IMR-90 (cell line): ENCODE data around the gene OR2A25. TPM values are rescaled to one million over a fixed set of nuclear protein-coding genes. Genes with fewer than 3 reads are reported as not detected.
"Not testable (repeated sequence)": the region's sequence is repeated elsewhere in the genome, so short reads cannot be mapped to it uniquely, and the experiment has no call there.

Experiments
- ATAC-seq: fragments of 200-7000 bp; cut with Tn5 transposase; 2 replicates; pipeline ENCODE4 v1.9.1; 2020; ENCODE audit warnings: low read depth, mild to moderate bottlenecking, moderate library complexity
- BruUV-seq: library from RNA; stranded (reverse); fragments of 400-500 nt; replicated peaks from 2 replicates; lab custom pipeline; 2021; lab: Mats Ljungman, UMichigan
- CTCF ChIA-PET: fragments of 300-600 bp; formaldehyde crosslinking; extraction: SDS; loops from one replicate; lab custom pipeline; 2021; ENCODE audit warnings: antibody characterized with exemption; lab: Yijun Ruan, JAX
- POLR2A ChIA-PET: fragments of 300-600 bp; sonication (Branson Sonifier 250); formaldehyde crosslinking; loops from one replicate; lab custom pipeline; 2022; ENCODE audit warnings: antibody characterized with exemption; ENCODE audit not compliant: unreplicated experiment; lab: Charles Lee
- DNase-seq: peaks from one replicate; pipeline ENCODE4 v3.0.0; 2013
- H2AFZ ChIP-seq: replicated peaks from 2 replicates; pipeline ENCODE3; 2013; ENCODE audit warnings: low read length, mild to moderate bottlenecking; ENCODE audit not compliant: poor library complexity
- H2AK5ac ChIP-seq: 2 replicates; pipeline ENCODE4 v1.6.1; 2013; ENCODE audit warnings: low read depth, low read length, inconsistent platforms
- H2AK9ac ChIP-seq: replicated peaks from 2 replicates; pipeline ENCODE3; 2013; ENCODE audit warnings: mild to moderate bottlenecking, low read depth, low read length, moderate library complexity; ENCODE audit not compliant: poor library complexity
- H2BK120ac ChIP-seq: 2 replicates; pipeline ENCODE4 v1.6.1; 2013; ENCODE audit warnings: low read depth, low read length, inconsistent platforms
- H2BK15ac ChIP-seq: 3 replicates; pipeline ENCODE4 v1.6.1; 2013; ENCODE audit warnings: low read depth, low read length, inconsistent platforms
- H2BK20ac ChIP-seq: 2 replicates; pipeline ENCODE4 v1.6.1; 2013; ENCODE audit warnings: low read depth, mild to moderate bottlenecking, inconsistent platforms, low read length, moderate library complexity
- H2BK5ac ChIP-seq: 2 replicates; pipeline ENCODE4 v1.6.1; 2013; ENCODE audit warnings: mild to moderate bottlenecking, low read depth, low read length, inconsistent platforms; ENCODE audit not compliant: poor library complexity, severe bottlenecking
- H3K14ac ChIP-seq: replicated peaks from 2 replicates; pipeline ENCODE4 v1.6.1; 2013; ENCODE audit warnings: low read depth, low read length, inconsistent platforms
- H3K18ac ChIP-seq: 2 replicates; pipeline ENCODE4 v1.6.1; 2013; ENCODE audit warnings: low read depth, low read length, control low read depth
- H3K23ac ChIP-seq: 2 replicates; pipeline ENCODE4 v1.6.1; 2013; ENCODE audit warnings: low read depth, low read length, inconsistent platforms
- H3K27ac ChIP-seq: 2 replicates; pipeline ENCODE4 v1.5.1; 2013; ENCODE audit warnings: mild to moderate bottlenecking, control low read depth, low read length; ENCODE audit not compliant: insufficient read depth
- H3K27me3 ChIP-seq: 2 replicates; pipeline ENCODE4 v1.6.1; 2013; ENCODE audit warnings: low read length; ENCODE audit not compliant: control insufficient read depth, insufficient read depth
- H3K36me3 ChIP-seq: 2 replicates; pipeline ENCODE4 v1.6.1; 2013; ENCODE audit warnings: low read length, mixed read lengths; ENCODE audit not compliant: control insufficient read depth, insufficient read depth
- H3K4ac ChIP-seq: 2 replicates; pipeline ENCODE4 v1.6.1; 2013; ENCODE audit warnings: low read depth, low read length, inconsistent platforms
- H3K4me1 ChIP-seq: 2 replicates; pipeline ENCODE4 v1.6.1; 2013; ENCODE audit warnings: low read length, mixed read lengths; ENCODE audit not compliant: control insufficient read depth, insufficient read depth
- H3K4me2 ChIP-seq: 2 replicates; pipeline ENCODE4 v1.6.1; 2013; ENCODE audit warnings: low read depth, mild to moderate bottlenecking, control low read depth, low read length, moderate library complexity
- H3K4me3 ChIP-seq: 2 replicates; pipeline ENCODE4 v1.5.1; 2013; ENCODE audit warnings: low read depth, mild to moderate bottlenecking, control low read depth, low read length, moderate library complexity; ENCODE audit not compliant: insufficient read depth
- H3K56ac ChIP-seq: 2 replicates; pipeline ENCODE4 v1.6.1; 2013; ENCODE audit warnings: low read length, inconsistent platforms; ENCODE audit not compliant: insufficient read depth; ENCODE audit errors: extremely low read depth
- H3K79me1 ChIP-seq, 2 experiments: 2 replicates each; pipeline ENCODE4 v1.6.1; 2013; ENCODE audit warnings: low read length in 2 of 2, inconsistent platforms in 1 of 2, low read depth in 1 of 2
- H3K9ac ChIP-seq: 2 replicates; pipeline ENCODE4 v1.6.1; 2013; ENCODE audit warnings: low read depth, low read length, control low read depth
- H3K9me1 ChIP-seq: 2 replicates; pipeline ENCODE4 v1.6.1; 2013; ENCODE audit warnings: low read length, inconsistent platforms; ENCODE audit not compliant: insufficient read depth
- H3K9me3 ChIP-seq: 2 replicates; pipeline ENCODE4 v1.6.1; 2013; ENCODE audit warnings: low read length; ENCODE audit not compliant: control insufficient read depth, insufficient read depth
- H4K20me1 ChIP-seq: 2 replicates; pipeline ENCODE4 v1.6.1; 2013; ENCODE audit warnings: low read length, inconsistent platforms; ENCODE audit not compliant: insufficient read depth
- H4K5ac ChIP-seq: 2 replicates; pipeline ENCODE4 v1.6.1; 2013; ENCODE audit warnings: mild to moderate bottlenecking, low read depth, low read length, control low read depth
- H4K8ac ChIP-seq, 2 experiments: 2 replicates each; pipeline ENCODE4 v1.6.1; 2013; ENCODE audit warnings: low read depth in 2 of 2, low read length in 2 of 2, control low read depth in 1 of 2, inconsistent platforms in 1 of 2
- H4K91ac ChIP-seq: 2 replicates; pipeline ENCODE4 v1.6.1; 2013; ENCODE audit warnings: low read depth, low read length, inconsistent platforms; ENCODE audit not compliant: insufficient read depth
- BHLHE40 ChIP-seq: fragments of 150-350 bp; IDR thresholded peaks from 2 replicates; pipeline ENCODE4 v1.6.1; 2016; ENCODE audit warnings: mild to moderate bottlenecking, low read depth, low read length
- CEBPB ChIP-seq: IDR thresholded peaks from 2 replicates; pipeline ENCODE4 v1.6.1; 2012; ENCODE audit warnings: low read depth, low read length, improper control_type of control experiment
- CHD1 ChIP-seq: IDR thresholded peaks from 2 replicates; pipeline ENCODE4 v1.6.1; 2012; ENCODE audit warnings: low read depth, low read length, improper control_type of control experiment
- MAFK ChIP-seq: IDR thresholded peaks from 2 replicates; pipeline ENCODE4 v1.6.1; 2012; ENCODE audit warnings: low read depth, low read length, improper control_type of control experiment
- RFX5 ChIP-seq: IDR thresholded peaks from 2 replicates; pipeline ENCODE4 v1.8.0; 2012; ENCODE audit warnings: low read depth, mild to moderate bottlenecking, low read length, moderate library complexity
- WGBS, 2 experiments: methylation state at CpG; one replicate each; pipeline versions ENCODE4 v1.1.5 to v1.1.7; 2013; ENCODE audit warnings: missing lambda C conversion rate in 2 of 2; ENCODE audit not compliant: insufficient read length in 1 of 2; ENCODE audit errors: extremely low coverage in 2 of 2; 5-methylcytosine and 5-hydroxymethylcytosine counted together
- dilution Hi-C: fragments of 300-500 bp; cut with HindIII; formaldehyde crosslinking; loops from one replicate; pipeline ENCODE4 v1.14.3; 2018; ENCODE audit warnings: low sequenced_read_pairs; ENCODE audit not compliant: unreplicated experiment
- in situ Hi-C: fragments of 300-500 bp; cut with MboI; formaldehyde crosslinking; loops from 3 replicates; pipeline ENCODE4 v1.14.3; 2019; ENCODE audit warnings: low sequenced_read_pairs, inconsistent platforms, mixed read lengths
- intact Hi-C: fragments of 100-400 bp; cut with micrococcal nuclease; formaldehyde crosslinking; loops from 2 replicates; pipeline ENCODE4 v1.10.0; 2022
- polyA plus RNA-seq, 3 experiments: library from polyadenylated mRNA; depleted of rRNA; stranded (reverse); fragments of >200 nt; gene quantifications; 2 replicates each; pipeline ENCODE4 v1.2.3, GENCODE V29; 2012; ENCODE audit warnings: low replicate concordance in 1 of 3
- total RNA-seq: library from RNA; depleted of rRNA; stranded (reverse); fragments of >200 nt; gene quantifications from 2 replicates; pipeline ENCODE4 v1.2.3, GENCODE V29; 2012
- TF ChIP-seq, protein P1 (sequence below): fragments of 150-350 bp; IDR thresholded peaks from 2 replicates; pipeline ENCODE4 v1.6.1; 2016; ENCODE audit warnings: low read depth, mild to moderate bottlenecking, low read length, moderate library complexity, borderline replicate concordance

OR2A25 gene
- total and polyA plus RNA-seq, 2 of the 4 experiments (the other 2 are of a cell fraction) = not detected

DNA sequence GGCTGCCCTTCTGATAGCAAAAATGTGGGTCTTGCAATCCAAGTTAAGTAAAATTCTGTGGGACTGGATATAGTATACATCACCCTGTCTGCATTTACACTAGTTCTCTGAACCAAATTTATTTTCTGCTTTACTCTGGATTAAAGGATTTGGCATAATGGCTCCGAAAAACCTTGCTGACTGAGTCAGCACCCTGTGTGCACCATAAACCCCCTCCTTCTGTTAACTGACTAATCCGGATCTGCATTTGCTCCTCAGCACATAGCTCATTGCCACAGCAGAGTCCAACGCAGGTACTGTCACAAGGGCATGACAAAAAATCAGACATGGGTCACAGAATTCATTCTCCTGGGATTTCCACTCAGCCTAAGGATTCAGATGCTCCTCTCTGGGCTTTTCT is 19.5 kb upstream of the OR2A25 start:
- Histone ChIP-seq H3K9ac (no peak overlapping the region), H2AK5ac (no peak overlapping the region), H3K27me3 (no peaks in the 10 kb centered on the region), H2BK5ac (no peak overlapping the region), H3K27ac (no peak overlapping the region), H2BK15ac (no peak overlapping the region), H3K4me3 (no peak overlapping the region), H2BK120ac (no peak overlapping the region), H3K36me3 (no peaks in the 10 kb centered on the region), H2BK20ac (no peak overlapping the region), H4K20me1 (no peaks in the 10 kb centered on the region), H3K79me1 (no peaks in the 10 kb centered on the region), H3K23ac (no peak overlapping the region), H3K9me1 (no peaks in the 10 kb centered on the region), H3K9me3 (no peaks in the 10 kb centered on the region), H3K56ac (no peak overlapping the region), H3K4me1 (no peaks in the 10 kb centered on the region), H4K5ac (no peak overlapping the region), H2AFZ (no peak overlapping the region), H4K91ac (no peak overlapping the region), H2AK9ac (no peak overlapping the region), H3K14ac (no peak overlapping the region), H3K18ac (no peak overlapping the region), H3K4me2 (no peak overlapping the region), H3K4ac (no peak overlapping the region), H4K8ac (no peak overlapping the region)
- in situ Hi-C loops (no loop called here), dilution Hi-C loops (no loop called here), intact Hi-C loops (no loop called here)
- ChIA-PET CTCF (no interaction called here), POLR2A (no interaction called here)
- WGBS, 2 experiments = 54% methylated on average over 2 of the region's 3 CpGs; no CpG with 5 or more reads in 1 of the 2 experiments
- TF ChIP-seq, protein P1, sequence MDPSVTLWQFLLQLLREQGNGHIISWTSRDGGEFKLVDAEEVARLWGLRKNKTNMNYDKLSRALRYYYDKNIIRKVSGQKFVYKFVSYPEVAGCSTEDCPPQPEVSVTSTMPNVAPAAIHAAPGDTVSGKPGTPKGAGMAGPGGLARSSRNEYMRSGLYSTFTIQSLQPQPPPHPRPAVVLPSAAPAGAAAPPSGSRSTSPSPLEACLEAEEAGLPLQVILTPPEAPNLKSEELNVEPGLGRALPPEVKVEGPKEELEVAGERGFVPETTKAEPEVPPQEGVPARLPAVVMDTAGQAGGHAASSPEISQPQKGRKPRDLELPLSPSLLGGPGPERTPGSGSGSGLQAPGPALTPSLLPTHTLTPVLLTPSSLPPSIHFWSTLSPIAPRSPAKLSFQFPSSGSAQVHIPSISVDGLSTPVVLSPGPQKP = no peak
- TF ChIP-seq CHD1 = no peak
- TF ChIP-seq BHLHE40 = no peak
- TF ChIP-seq MAFK = no peak
- TF ChIP-seq RFX5 = no peak
- TF ChIP-seq CEBPB = no peak
- DNase-seq = no peak
- no TSS peak for BruUV-seq
- ATAC-seq = no peak

DNA sequence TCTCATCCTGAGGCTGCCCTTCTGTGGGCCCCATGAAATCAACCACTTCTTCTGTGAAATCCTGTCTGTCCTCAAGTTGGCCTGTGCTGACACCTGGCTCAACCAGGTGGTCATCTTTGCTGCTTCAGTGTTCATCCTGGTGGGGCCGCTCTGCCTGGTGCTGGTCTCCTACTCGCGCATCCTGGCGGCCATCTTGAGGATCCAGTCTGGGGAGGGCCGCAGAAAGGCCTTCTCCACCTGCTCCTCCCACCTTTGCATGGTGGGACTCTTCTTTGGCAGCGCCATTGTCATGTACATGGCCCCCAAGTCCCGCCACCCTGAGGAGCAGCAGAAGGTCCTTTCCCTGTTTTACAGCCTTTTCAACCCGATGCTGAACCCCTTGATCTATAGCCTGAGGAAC is 18.7 kb upstream of the OR2A25 start:
- intact Hi-C loops, H3K27me3 ChIP-seq, H2BK20ac ChIP-seq, H3K4me3 ChIP-seq, H2BK120ac ChIP-seq, H3K4me2 ChIP-seq, H4K5ac ChIP-seq, H2BK5ac ChIP-seq, H3K4me1 ChIP-seq, dilution Hi-C loops, H3K9ac ChIP-seq, H2BK15ac ChIP-seq, H3K9me3 ChIP-seq, H3K23ac ChIP-seq, POLR2A ChIA-PET, ATAC-seq, H4K8ac ChIP-seq, CTCF ChIA-PET, DNase-seq, H4K20me1 ChIP-seq, H3K36me3 ChIP-seq, H2AFZ ChIP-seq, H3K9me1 ChIP-seq, H4K91ac ChIP-seq, BruUV-seq, H3K18ac ChIP-seq, H3K4ac ChIP-seq, H3K14ac ChIP-seq, in situ Hi-C loops, H3K56ac ChIP-seq, H2AK9ac ChIP-seq, H2AK5ac ChIP-seq, H3K79me1 ChIP-seq, H3K27ac ChIP-seq: not testable (repeated sequence)
- WGBS, 2 experiments = no CpG with 5 or more reads among the region's 8 CpGs
